GM23338 (cell line): Measurements from ENCODE around the gene RAB15. TPM values are rescaled to one million over a fixed set of nuclear protein-coding genes. Genes with fewer than 3 reads are reported as not detected.

Source experiments
- ATAC-seq: fragments of 200-7000 bp; cut with Tn5 transposase; 3 replicates; pipeline ENCODE4 v1.9.1; 2020
- DNase-seq: peaks from one replicate; pipeline ENCODE4 v3.0.0-alpha.2; 2015; ENCODE audit warnings: low spot score
- H2AFZ ChIP-seq: fragments of 200-600 bp; sonication (generic); 2 replicates; pipeline ENCODE4 v1.8.0; 2016; ENCODE audit warnings: antibody characterized with exemption, mild to moderate bottlenecking, moderate library complexity
- H3F3A ChIP-seq: fragments of 200-600 bp; sonication (generic); replicated peaks from 2 replicates; pipeline ENCODE4 v1.8.0; 2017; ENCODE audit warnings: antibody characterized with exemption, mixed run types, low read depth
- H3K27ac ChIP-seq: fragments of 200-600 bp; sonication (generic); 2 replicates; pipeline ENCODE4 v1.6.1; 2016; ENCODE audit warnings: low read depth
- H3K27me3 ChIP-seq: fragments of 200-600 bp; sonication (generic); 2 replicates; pipeline ENCODE4 v1.8.0; 2016; ENCODE audit warnings: mild to moderate bottlenecking, mixed run types, moderate library complexity; ENCODE audit not compliant: insufficient read depth
- H3K36me3 ChIP-seq: fragments of 200-600 bp; sonication (generic); 2 replicates; pipeline ENCODE4 v1.8.0; 2016; ENCODE audit warnings: mild to moderate bottlenecking; ENCODE audit not compliant: insufficient read depth
- H3K4me1 ChIP-seq: fragments of 200-600 bp; sonication (generic); 2 replicates; pipeline ENCODE4 v1.8.0; 2016; ENCODE audit warnings: mild to moderate bottlenecking, moderate library complexity; ENCODE audit not compliant: insufficient read depth
- H3K4me2 ChIP-seq: fragments of 200-600 bp; sonication (generic); 2 replicates; pipeline ENCODE4 v1.7.1; 2017; ENCODE audit warnings: mixed run types
- H3K4me3 ChIP-seq: fragments of 200-600 bp; sonication (generic); 2 replicates; pipeline ENCODE4 v1.6.1; 2016; ENCODE audit warnings: mixed run types
- H3K79me2 ChIP-seq: fragments of 200-600 bp; sonication (generic); replicated peaks from 2 replicates; pipeline ENCODE4 v1.8.0; 2017; ENCODE audit warnings: mild to moderate bottlenecking; ENCODE audit not compliant: insufficient read depth
- H3K9me2 ChIP-seq: fragments of 200-600 bp; sonication (generic); 2 replicates; pipeline ENCODE4 v1.8.0; 2017; ENCODE audit not compliant: insufficient read depth
- H4K20me1 ChIP-seq: fragments of 200-600 bp; sonication (generic); replicated peaks from 2 replicates; pipeline ENCODE4 v1.8.0; 2017; ENCODE audit warnings: mild to moderate bottlenecking; ENCODE audit not compliant: insufficient read depth
- H3K27ac Mint-ChIP-seq: 2 replicates; pipeline ENCODE4 v1.8.0; 2020; ENCODE audit warnings: inconsistent platforms, mild to moderate bottlenecking, moderate library complexity, mixed read lengths
- H3K27me3 Mint-ChIP-seq: 3 replicates; pipeline ENCODE4 v1.8.0; 2022; ENCODE audit warnings: low read depth, mild to moderate bottlenecking, moderate library complexity, mixed read lengths, inconsistent platforms; ENCODE audit not compliant: insufficient read depth, poor library complexity
- H3K36me3 Mint-ChIP-seq: 3 replicates; pipeline ENCODE4 v1.8.0; 2021; ENCODE audit warnings: low read depth, mild to moderate bottlenecking, inconsistent platforms, moderate library complexity, mixed read lengths
- H3K4me1 Mint-ChIP-seq: 3 replicates; pipeline ENCODE4 v1.8.0; 2020; ENCODE audit warnings: mild to moderate bottlenecking, inconsistent platforms, mixed read lengths
- H3K4me3 Mint-ChIP-seq: 3 replicates; pipeline ENCODE4 v1.8.0; 2021; ENCODE audit warnings: moderate library complexity, mild to moderate bottlenecking, inconsistent platforms, mixed read lengths
- H3K9me3 Mint-ChIP-seq: 3 replicates; pipeline ENCODE4 v1.8.0; 2020; ENCODE audit warnings: moderate library complexity, mild to moderate bottlenecking, inconsistent platforms, mixed read lengths
- CREB1 ChIP-seq: fragments of 250-450 bp; sonication (Bioruptor Pico); IDR thresholded peaks from 2 replicates; pipeline ENCODE4 v1.5.0; 2020; ENCODE audit warnings: low read depth, mild to moderate bottlenecking, moderate library complexity
- EZH2 ChIP-seq: fragments of 200-600 bp; sonication (generic); IDR thresholded peaks from one replicate; pipeline ENCODE4 v1.8.0; 2017; ENCODE audit warnings: antibody characterized with exemption, mild to moderate bottlenecking, low read depth; ENCODE audit not compliant: unreplicated experiment
- EZH2phosphoT487 ChIP-seq: fragments of 200-600 bp; sonication (generic); IDR thresholded peaks from one replicate; pipeline ENCODE4 v1.8.1; 2018; ENCODE audit warnings: antibody characterized with exemption; ENCODE audit not compliant: unreplicated experiment
- JUNB ChIP-seq: IDR thresholded peaks from one replicate; pipeline ENCODE4 v1.6.1; 2016; ENCODE audit warnings: antibody characterized with exemption; ENCODE audit not compliant: unreplicated experiment
- NANOG ChIP-seq: IDR thresholded peaks from 2 replicates; pipeline ENCODE4 v1.6.1; 2016; ENCODE audit warnings: antibody characterized with exemption, borderline replicate concordance
- POLR2AphosphoS5 ChIP-seq: IDR thresholded peaks from 2 replicates; pipeline ENCODE4 v1.6.1; 2016; ENCODE audit warnings: antibody characterized with exemption, low read depth
- STAT1 ChIP-seq: IDR thresholded peaks from one replicate; pipeline ENCODE4 v1.6.1; 2016; ENCODE audit warnings: antibody characterized with exemption; ENCODE audit not compliant: unreplicated experiment
- ZNF114 ChIP-seq: fragments of 250-450 bp; sonication (Bioruptor Pico); IDR thresholded peaks from 2 replicates; pipeline ENCODE4 v1.5.0; 2020; ENCODE audit warnings: mild to moderate bottlenecking, moderate library complexity
- ZNF331 ChIP-seq: fragments of 250-450 bp; sonication (Bioruptor Pico); IDR thresholded peaks from 2 replicates; pipeline ENCODE4 v1.5.0; 2020; ENCODE audit warnings: low read depth, mild to moderate bottlenecking, moderate library complexity
- polyA plus RNA-seq: library from polyadenylated mRNA; unstranded; fragments of >200 nt; fragmentation: Nextera tagmentation; extraction: Ambion mirVana; gene quantifications from 2 replicates; pipeline ENCODE4 v1.2.1, GENCODE V29; 2016
- total RNA-seq: library from RNA; depleted of rRNA; stranded (reverse); fragments of >200 nt; shearing (Covaris generic); gene quantifications from 2 replicates; pipeline ENCODE4 v1.2.3, GENCODE V29; 2014
- TF ChIP-seq, protein P1 (sequence below): IDR thresholded peaks from 2 replicates; pipeline ENCODE4 v1.6.1; 2016; ENCODE audit warnings: antibody characterized with exemption
- TF ChIP-seq, protein P2 (sequence below): IDR thresholded peaks from one replicate; pipeline ENCODE4 v1.6.1; 2018; ENCODE audit warnings: antibody characterized with exemption; ENCODE audit not compliant: unreplicated experiment
- TF ChIP-seq, protein P3 (sequence below), 2 experiments: fragments of 200-600 bp in 1 of 2; sonication (generic) in 1 of 2; conservative IDR thresholded peaks; 2 replicates each; pipeline versions ENCODE4 v1.5.1 to v1.6.1; 2016 to 2017; ENCODE audit warnings: antibody characterized with exemption in 2 of 2, low read depth in 2 of 2, mild to moderate bottlenecking in 2 of 2, moderate library complexity in 1 of 2
- TF ChIP-seq, protein P4 (sequence below): fragments of 250-450 bp; sonication (Bioruptor Pico); IDR thresholded peaks from 2 replicates; pipeline ENCODE4 v1.5.0; 2020; ENCODE audit warnings: mild to moderate bottlenecking, moderate library complexity

Gene RAB15
- total and polyA plus RNA-seq, 2 experiments from 2014 or later, result 17.4 to 43.3 TPM

DNA sequence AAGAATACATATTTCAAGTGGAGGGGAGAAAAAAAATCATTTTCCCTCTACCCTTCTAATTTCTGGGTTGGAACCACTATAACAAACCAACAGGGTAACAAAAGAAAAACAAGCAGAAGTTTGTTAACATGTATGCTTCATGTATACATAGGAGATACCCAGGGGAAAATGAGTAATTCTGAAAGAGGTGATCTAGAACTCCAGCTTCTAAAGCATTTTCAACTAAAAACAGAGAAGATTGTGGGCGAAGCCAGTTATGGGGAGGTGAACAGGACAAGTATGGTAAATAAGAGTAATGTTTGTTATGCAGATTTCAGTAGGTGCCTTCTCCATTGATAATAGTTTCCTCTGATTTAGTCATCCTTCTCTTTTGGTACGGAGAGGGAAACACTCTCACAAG lies 31.3 kb upstream of the RAB15 start:
- ATAC-seq (no peak), DNase-seq (no peak)
- Histone ChIP-seq H3K9me2 (no peaks in the 10 kb centered on the region; the same call in 1 of the 2 replicates), H3K27ac (no peak overlapping the region), H2AFZ (no peak overlapping the region), H4K20me1 (no peaks in the 10 kb centered on the region), H3K27me3 (no peaks in the 10 kb centered on the region), H3K4me2 (no peak overlapping the region), H3K4me1 (peaks cover 8% of the 10 kb centered on the region), H3K79me2 (0 out of 2 replicates have a peak, but pooled peaks cover 5% of the 10 kb centered on the region), H3K4me3 (no peak overlapping the region), H3F3A (no peaks in the 10 kb centered on the region), H3K36me3 (no peaks in the 10 kb centered on the region)
- Mint-ChIP-seq H3K27me3 (peaks cover 3% of the 10 kb centered on the region), H3K4me3 (no peak overlapping the region), H3K36me3 (no peaks in the 10 kb centered on the region), H3K9me3 (no peaks in the 10 kb centered on the region), H3K27ac (no peak overlapping the region), H3K4me1 (peaks cover 18% of the 10 kb centered on the region)
- TF ChIP-seq POLR2AphosphoS5, result no peak
- TF ChIP-seq EZH2phosphoT487, result no peak
- TF ChIP-seq ZNF331 (CRISPR knock-in tag), result no peak
- TF ChIP-seq NANOG, result no peak
- no peak for TF ChIP-seq ZNF114 (CRISPR knock-in tag)
- no peak for TF ChIP-seq STAT1
- TF ChIP-seq, protein P1, sequence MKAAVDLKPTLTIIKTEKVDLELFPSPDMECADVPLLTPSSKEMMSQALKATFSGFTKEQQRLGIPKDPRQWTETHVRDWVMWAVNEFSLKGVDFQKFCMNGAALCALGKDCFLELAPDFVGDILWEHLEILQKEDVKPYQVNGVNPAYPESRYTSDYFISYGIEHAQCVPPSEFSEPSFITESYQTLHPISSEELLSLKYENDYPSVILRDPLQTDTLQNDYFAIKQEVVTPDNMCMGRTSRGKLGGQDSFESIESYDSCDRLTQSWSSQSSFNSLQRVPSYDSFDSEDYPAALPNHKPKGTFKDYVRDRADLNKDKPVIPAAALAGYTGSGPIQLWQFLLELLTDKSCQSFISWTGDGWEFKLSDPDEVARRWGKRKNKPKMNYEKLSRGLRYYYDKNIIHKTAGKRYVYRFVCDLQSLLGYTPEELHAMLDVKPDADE, result no peak
- TF ChIP-seq, protein P2, sequence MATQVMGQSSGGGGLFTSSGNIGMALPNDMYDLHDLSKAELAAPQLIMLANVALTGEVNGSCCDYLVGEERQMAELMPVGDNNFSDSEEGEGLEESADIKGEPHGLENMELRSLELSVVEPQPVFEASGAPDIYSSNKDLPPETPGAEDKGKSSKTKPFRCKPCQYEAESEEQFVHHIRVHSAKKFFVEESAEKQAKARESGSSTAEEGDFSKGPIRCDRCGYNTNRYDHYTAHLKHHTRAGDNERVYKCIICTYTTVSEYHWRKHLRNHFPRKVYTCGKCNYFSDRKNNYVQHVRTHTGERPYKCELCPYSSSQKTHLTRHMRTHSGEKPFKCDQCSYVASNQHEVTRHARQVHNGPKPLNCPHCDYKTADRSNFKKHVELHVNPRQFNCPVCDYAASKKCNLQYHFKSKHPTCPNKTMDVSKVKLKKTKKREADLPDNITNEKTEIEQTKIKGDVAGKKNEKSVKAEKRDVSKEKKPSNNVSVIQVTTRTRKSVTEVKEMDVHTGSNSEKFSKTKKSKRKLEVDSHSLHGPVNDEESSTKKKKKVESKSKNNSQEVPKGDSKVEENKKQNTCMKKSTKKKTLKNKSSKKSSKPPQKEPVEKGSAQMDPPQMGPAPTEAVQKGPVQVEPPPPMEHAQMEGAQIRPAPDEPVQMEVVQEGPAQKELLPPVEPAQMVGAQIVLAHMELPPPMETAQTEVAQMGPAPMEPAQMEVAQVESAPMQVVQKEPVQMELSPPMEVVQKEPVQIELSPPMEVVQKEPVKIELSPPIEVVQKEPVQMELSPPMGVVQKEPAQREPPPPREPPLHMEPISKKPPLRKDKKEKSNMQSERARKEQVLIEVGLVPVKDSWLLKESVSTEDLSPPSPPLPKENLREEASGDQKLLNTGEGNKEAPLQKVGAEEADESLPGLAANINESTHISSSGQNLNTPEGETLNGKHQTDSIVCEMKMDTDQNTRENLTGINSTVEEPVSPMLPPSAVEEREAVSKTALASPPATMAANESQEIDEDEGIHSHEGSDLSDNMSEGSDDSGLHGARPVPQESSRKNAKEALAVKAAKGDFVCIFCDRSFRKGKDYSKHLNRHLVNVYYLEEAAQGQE, result no peak
- no peak for TF ChIP-seq EZH2
- TF ChIP-seq, protein P3, sequence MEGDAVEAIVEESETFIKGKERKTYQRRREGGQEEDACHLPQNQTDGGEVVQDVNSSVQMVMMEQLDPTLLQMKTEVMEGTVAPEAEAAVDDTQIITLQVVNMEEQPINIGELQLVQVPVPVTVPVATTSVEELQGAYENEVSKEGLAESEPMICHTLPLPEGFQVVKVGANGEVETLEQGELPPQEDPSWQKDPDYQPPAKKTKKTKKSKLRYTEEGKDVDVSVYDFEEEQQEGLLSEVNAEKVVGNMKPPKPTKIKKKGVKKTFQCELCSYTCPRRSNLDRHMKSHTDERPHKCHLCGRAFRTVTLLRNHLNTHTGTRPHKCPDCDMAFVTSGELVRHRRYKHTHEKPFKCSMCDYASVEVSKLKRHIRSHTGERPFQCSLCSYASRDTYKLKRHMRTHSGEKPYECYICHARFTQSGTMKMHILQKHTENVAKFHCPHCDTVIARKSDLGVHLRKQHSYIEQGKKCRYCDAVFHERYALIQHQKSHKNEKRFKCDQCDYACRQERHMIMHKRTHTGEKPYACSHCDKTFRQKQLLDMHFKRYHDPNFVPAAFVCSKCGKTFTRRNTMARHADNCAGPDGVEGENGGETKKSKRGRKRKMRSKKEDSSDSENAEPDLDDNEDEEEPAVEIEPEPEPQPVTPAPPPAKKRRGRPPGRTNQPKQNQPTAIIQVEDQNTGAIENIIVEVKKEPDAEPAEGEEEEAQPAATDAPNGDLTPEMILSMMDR (conservative IDR thresholded peaks at IDR 0.05; ENCODE audit: low read depth in 2 of 2), result no peak
- TF ChIP-seq, protein P4, sequence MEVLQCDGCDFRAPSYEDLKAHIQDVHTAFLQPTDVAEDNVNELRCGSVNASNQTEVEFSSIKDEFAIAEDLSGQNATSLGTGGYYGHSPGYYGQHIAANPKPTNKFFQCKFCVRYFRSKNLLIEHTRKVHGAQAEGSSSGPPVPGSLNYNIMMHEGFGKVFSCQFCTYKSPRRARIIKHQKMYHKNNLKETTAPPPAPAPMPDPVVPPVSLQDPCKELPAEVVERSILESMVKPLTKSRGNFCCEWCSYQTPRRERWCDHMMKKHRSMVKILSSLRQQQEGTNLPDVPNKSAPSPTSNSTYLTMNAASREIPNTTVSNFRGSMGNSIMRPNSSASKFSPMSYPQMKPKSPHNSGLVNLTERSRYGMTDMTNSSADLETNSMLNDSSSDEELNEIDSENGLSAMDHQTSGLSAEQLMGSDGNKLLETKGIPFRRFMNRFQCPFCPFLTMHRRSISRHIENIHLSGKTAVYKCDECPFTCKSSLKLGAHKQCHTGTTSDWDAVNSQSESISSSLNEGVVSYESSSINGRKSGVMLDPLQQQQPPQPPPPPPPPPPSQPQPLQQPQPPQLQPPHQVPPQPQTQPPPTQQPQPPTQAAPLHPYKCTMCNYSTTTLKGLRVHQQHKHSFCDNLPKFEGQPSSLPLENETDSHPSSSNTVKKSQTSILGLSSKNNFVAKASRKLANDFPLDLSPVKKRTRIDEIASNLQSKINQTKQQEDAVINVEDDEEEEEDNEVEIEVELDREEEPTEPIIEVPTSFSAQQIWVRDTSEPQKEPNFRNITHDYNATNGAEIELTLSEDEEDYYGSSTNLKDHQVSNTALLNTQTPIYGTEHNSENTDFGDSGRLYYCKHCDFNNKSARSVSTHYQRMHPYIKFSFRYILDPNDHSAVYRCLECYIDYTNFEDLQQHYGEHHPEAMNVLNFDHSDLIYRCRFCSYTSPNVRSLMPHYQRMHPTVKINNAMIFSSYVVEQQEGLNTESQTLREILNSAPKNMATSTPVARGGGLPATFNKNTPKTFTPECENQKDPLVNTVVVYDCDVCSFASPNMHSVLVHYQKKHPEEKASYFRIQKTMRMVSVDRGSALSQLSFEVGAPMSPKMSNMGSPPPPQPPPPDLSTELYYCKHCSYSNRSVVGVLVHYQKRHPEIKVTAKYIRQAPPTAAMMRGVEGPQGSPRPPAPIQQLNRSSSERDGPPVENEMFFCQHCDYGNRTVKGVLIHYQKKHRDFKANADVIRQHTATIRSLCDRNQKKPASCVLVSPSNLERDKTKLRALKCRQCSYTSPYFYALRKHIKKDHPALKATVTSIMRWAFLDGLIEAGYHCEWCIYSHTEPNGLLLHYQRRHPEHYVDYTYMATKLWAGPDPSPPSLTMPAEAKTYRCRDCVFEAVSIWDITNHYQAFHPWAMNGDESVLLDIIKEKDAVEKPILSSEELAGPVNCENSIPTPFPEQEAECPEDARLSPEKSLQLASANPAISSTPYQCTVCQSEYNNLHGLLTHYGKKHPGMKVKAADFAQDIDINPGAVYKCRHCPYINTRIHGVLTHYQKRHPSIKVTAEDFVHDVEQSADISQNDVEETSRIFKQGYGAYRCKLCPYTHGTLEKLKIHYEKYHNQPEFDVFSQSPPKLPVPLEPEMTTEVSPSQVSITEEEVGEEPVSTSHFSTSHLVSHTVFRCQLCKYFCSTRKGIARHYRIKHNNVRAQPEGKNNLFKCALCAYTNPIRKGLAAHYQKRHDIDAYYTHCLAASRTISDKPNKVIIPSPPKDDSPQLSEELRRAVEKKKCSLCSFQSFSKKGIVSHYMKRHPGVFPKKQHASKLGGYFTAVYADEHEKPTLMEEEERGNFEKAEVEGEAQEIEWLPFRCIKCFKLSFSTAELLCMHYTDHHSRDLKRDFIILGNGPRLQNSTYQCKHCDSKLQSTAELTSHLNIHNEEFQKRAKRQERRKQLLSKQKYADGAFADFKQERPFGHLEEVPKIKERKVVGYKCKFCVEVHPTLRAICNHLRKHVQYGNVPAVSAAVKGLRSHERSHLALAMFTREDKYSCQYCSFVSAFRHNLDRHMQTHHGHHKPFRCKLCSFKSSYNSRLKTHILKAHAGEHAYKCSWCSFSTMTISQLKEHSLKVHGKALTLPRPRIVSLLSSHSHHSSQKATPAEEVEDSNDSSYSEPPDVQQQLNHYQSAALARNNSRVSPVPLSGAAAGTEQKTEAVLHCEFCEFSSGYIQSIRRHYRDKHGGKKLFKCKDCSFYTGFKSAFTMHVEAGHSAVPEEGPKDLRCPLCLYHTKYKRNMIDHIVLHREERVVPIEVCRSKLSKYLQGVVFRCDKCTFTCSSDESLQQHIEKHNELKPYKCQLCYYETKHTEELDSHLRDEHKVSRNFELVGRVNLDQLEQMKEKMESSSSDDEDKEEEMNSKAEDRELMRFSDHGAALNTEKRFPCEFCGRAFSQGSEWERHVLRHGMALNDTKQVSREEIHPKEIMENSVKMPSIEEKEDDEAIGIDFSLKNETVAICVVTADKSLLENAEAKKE (CRISPR knock-in tag), result no peak
- no peak for TF ChIP-seq CREB1 (CRISPR knock-in tag)
- TF ChIP-seq JUNB, result no peak
